Neural progenitor cell (in vitro differentiated cells): ENCODE measurements around the gene NFASC.

Experiments
- CTCF ChIP-seq: fragments of 200-600 bp; sonication (generic); IDR thresholded peaks from 2 replicates; pipeline ENCODE4 v1.5.1; 2017; ENCODE audit warnings: antibody characterized with exemption, mild to moderate bottlenecking
- EZH2 ChIP-seq: fragments of 200-600 bp; sonication (generic); IDR thresholded peaks from 2 replicates; pipeline ENCODE4 v1.6.1; 2017; ENCODE audit warnings: antibody characterized with exemption, mild to moderate bottlenecking, moderate library complexity
- EZH2phosphoT487 ChIP-seq: fragments of 200-600 bp; sonication (generic); IDR thresholded peaks from 2 replicates; pipeline ENCODE4 v1.6.1; 2017; ENCODE audit warnings: antibody characterized with exemption

GRCh38 chr1:204984499-204984898 is 113.8 kb downstream of the NFASC start:
- TF ChIP-seq CTCF, result no peak
- no peak for TF ChIP-seq EZH2phosphoT487
- TF ChIP-seq EZH2, result no peak
